K562 (cell line): ENCODE results near the gene ID1. TPM values are rescaled to one million over a fixed set of nuclear protein-coding genes. Genes with fewer than 3 reads are reported as not detected.

Experiments used
- ATAC-seq: fragments of 200-7000 bp; cut with Tn5 transposase; 3 replicates; pipeline ENCODE4 v1.9.1; 2020; ENCODE audit warnings: moderate library complexity
- BruUV-seq: library from RNA; stranded (reverse); fragments of 400-500 nt; replicated peaks from 2 replicates; lab custom pipeline; 2021; lab: Mats Ljungman, UMichigan
- CTCF ChIA-PET: fragments of 300-600 bp; formaldehyde crosslinking; extraction: SDS; loops from one replicate; lab custom pipeline; 2021; ENCODE audit warnings: low intra/inter-chr PET ratio; lab: Yijun Ruan, JAX
- POLR2A ChIA-PET: fragments of 300-600, 350-650 bp; sonication (Branson Sonifier 250); formaldehyde crosslinking; extraction: SDS; loops from one replicate; lab custom pipeline; 2021; ENCODE audit warnings: antibody characterized with exemption, inconsistent platforms; lab: Yijun Ruan, JAX
- DNase-seq, 4 experiments: peaks; one replicate each; pipeline versions ENCODE4 v3.0.0 to v3.0.0-alpha.2; 2011 to 2018; ENCODE audit warnings: low spot score in 3 of 4, mixed read lengths in 3 of 4; ENCODE audit errors: extremely low read depth in 1 of 4
- FAIRE-seq: peaks from 2 replicates; lab custom pipeline; 2011; peaks lifted over from hg19 to GRCh38; lab: Jason Lieb, UNC
- H2AFZ ChIP-seq: 2 replicates; pipeline ENCODE4 v1.6.0; 2011; ENCODE audit warnings: low read depth, low read length, control low read depth, inconsistent platforms
- H3K27ac ChIP-seq: fragments of 200-600 bp; 3 replicates; pipeline ENCODE4 v1.8.0; 2011; ENCODE audit warnings: low read depth, mild to moderate bottlenecking, control low read depth, inconsistent platforms, low read length, moderate library complexity, mixed read lengths; ENCODE audit errors: extremely low read depth
- H3K27me3 ChIP-seq, 2 experiments: fragments of 300-600 bp in 1 of 2; 2 replicates in 1 of 2; 3 replicates in 1 of 2; pipeline versions ENCODE4 v1.6.0 to v1.8.0; 2011; ENCODE audit warnings: inconsistent platforms in 2 of 2, low read length in 2 of 2, mild to moderate bottlenecking in 1 of 2, mixed read lengths in 1 of 2, moderate library complexity in 1 of 2; ENCODE audit not compliant: control insufficient read depth in 2 of 2, insufficient read depth in 2 of 2
- H3K36me3 ChIP-seq: fragments of 300-600 bp; 3 replicates; pipeline ENCODE4 v1.8.0; 2011; ENCODE audit warnings: mild to moderate bottlenecking, low read length, inconsistent platforms; ENCODE audit not compliant: control insufficient read depth, insufficient read depth
- H3K4me1 ChIP-seq, 2 experiments: fragments of 200-600 bp in 1 of 2; replicated peaks in 1 of 2; 2 replicates in 1 of 2; 3 replicates in 1 of 2; pipeline versions ENCODE4 v1.5.1 to v1.8.0; 2011; ENCODE audit warnings: inconsistent platforms in 2 of 2, low read length in 2 of 2, mild to moderate bottlenecking in 1 of 2, mixed read lengths in 1 of 2, moderate library complexity in 1 of 2; ENCODE audit not compliant: control insufficient read depth in 2 of 2, insufficient read depth in 2 of 2
- H3K4me2 ChIP-seq: 2 replicates; pipeline ENCODE4 v1.6.1; 2011; ENCODE audit warnings: low read length, control low read depth, inconsistent platforms, mixed read lengths; ENCODE audit not compliant: insufficient read depth
- H3K4me3 ChIP-seq: fragments of 200-600 bp; sonication (generic), shearing (Covaris generic); 2 replicates; pipeline ENCODE4 v1.5.1; 2016; ENCODE audit warnings: control low read depth, inconsistent platforms
- H3K79me2 ChIP-seq: fragments of 200-600 bp; 3 replicates; pipeline ENCODE4 v1.8.0; 2011; ENCODE audit warnings: low read length, inconsistent platforms; ENCODE audit not compliant: control insufficient read depth, insufficient read depth
- H3K9ac ChIP-seq, 2 experiments: 2 replicates each; pipeline versions ENCODE4 v1.6.0 to v1.6.1; 2011; ENCODE audit warnings: low read depth in 2 of 2, low read length in 2 of 2, control low read depth in 1 of 2, inconsistent platforms in 1 of 2, mild to moderate bottlenecking in 1 of 2, mixed read lengths in 1 of 2; ENCODE audit not compliant: insufficient read depth in 1 of 2
- H3K9me1 ChIP-seq: one replicate; pipeline ENCODE4 v1.6.0; 2011; ENCODE audit warnings: inconsistent platforms, mild to moderate bottlenecking, low read length, moderate library complexity; ENCODE audit not compliant: control insufficient read depth, insufficient read depth
- H3K9me3 ChIP-seq: replicated peaks from 2 replicates; pipeline ENCODE4 v1.5.1; 2011; ENCODE audit warnings: low read depth, low read length, inconsistent platforms; ENCODE audit not compliant: control insufficient read depth, insufficient read depth
- H4K20me1 ChIP-seq: replicated peaks from 2 replicates; pipeline ENCODE4 v1.6.1; 2011; ENCODE audit warnings: low read length, inconsistent platforms, mixed read lengths; ENCODE audit not compliant: control insufficient read depth, insufficient read depth
- ATF4 ChIP-seq: fragments of 450-650 bp; formaldehyde crosslinking; IDR thresholded peaks from 2 replicates; pipeline ENCODE4 v1.4.0; 2022; ENCODE audit warnings: mild to moderate bottlenecking, moderate library complexity
- CEBPZ ChIP-seq: fragments of 150-350 bp; IDR thresholded peaks from 2 replicates; pipeline ENCODE4 v1.6.1; 2014; ENCODE audit warnings: low read depth, mild to moderate bottlenecking, low read length, borderline replicate concordance
- CREB5 ChIP-seq: fragments of 250-450 bp; sonication (Bioruptor Pico); IDR thresholded peaks from 2 replicates; pipeline ENCODE4 v1.5.0; 2020; ENCODE audit warnings: mild to moderate bottlenecking
- CTCF ChIP-seq, 3 experiments: IDR thresholded peaks in 2 of 3; conservative IDR thresholded peaks in 1 of 3; 2 replicates each; pipeline ENCODE4 v1.5.1; 2011 to 2012; ENCODE audit warnings: low read length in 3 of 3, mild to moderate bottlenecking in 3 of 3, control low read depth in 2 of 3, improper control_type of control experiment in 1 of 3, inconsistent platforms in 1 of 3, low read depth in 1 of 3, mixed read lengths in 1 of 3, moderate library complexity in 1 of 3; ENCODE audit not compliant: insufficient read depth in 2 of 3
- GATAD2B ChIP-seq: fragments of 450-650 bp; IDR thresholded peaks from 2 replicates; pipeline ENCODE4 v1.6.1; 2017; ENCODE audit warnings: mild to moderate bottlenecking, borderline replicate concordance
- HOMEZ ChIP-seq: fragments of 250-450 bp; sonication (Bioruptor Pico); IDR thresholded peaks from 2 replicates; pipeline ENCODE4 v1.4.0; 2020; ENCODE audit warnings: mild to moderate bottlenecking, moderate library complexity
- NCOR1 ChIP-seq: fragments of 450-650 bp; IDR thresholded peaks from 2 replicates; pipeline ENCODE4 v1.6.1; 2016; ENCODE audit warnings: mild to moderate bottlenecking, moderate library complexity
- NR1H2 ChIP-seq: sonication (generic); formaldehyde crosslinking; IDR thresholded peaks from 2 replicates; pipeline ENCODE4 v1.4.0; 2020; ENCODE audit warnings: mild to moderate bottlenecking, missing genetic modification reagents
- ZBTB8A ChIP-seq: fragments of 450-650 bp; IDR thresholded peaks from 2 replicates; pipeline ENCODE4 v1.6.1; 2018; ENCODE audit warnings: mild to moderate bottlenecking, moderate library complexity; ENCODE audit not compliant: partially characterized antibody
- ZNF165 ChIP-seq: fragments of 250-450 bp; sonication (Bioruptor Pico); IDR thresholded peaks from 2 replicates; pipeline ENCODE4 v1.4.0; 2020; ENCODE audit warnings: borderline replicate concordance
- ZNF347 ChIP-seq: fragments of 450-650 bp; formaldehyde crosslinking; IDR thresholded peaks from 2 replicates; pipeline ENCODE4 v1.4.0; 2020; ENCODE audit warnings: low read depth, mild to moderate bottlenecking, moderate library complexity
- ZNF507 ChIP-seq: conservative IDR thresholded peaks from 2 replicates; pipeline ENCODE4 v1.6.1; 2017; ENCODE audit warnings: missing genetic modification characterization, missing compliant biosample characterization
- ZNF57 ChIP-seq: fragments of 450-650 bp; formaldehyde crosslinking; IDR thresholded peaks from 2 replicates; pipeline ENCODE4 v1.4.0; 2020; ENCODE audit warnings: mild to moderate bottlenecking, moderate library complexity
- WGBS: fragments of 100-300 bp; shearing (Covaris generic); methylation state at CpG from one replicate; pipeline ENCODE4 v1.1.6; 2016; ENCODE audit warnings: low coverage, mixed read lengths; ENCODE audit not compliant: insufficient coverage; ENCODE audit errors: missing lambda C conversion rate; 5-methylcytosine and 5-hydroxymethylcytosine counted together
- in situ Hi-C: fragments of 300-500 bp; cut with MboI; formaldehyde crosslinking; loops from 4 replicates; pipeline ENCODE4 v1.15.0; 2018; ENCODE audit warnings: inconsistent platforms, mixed read lengths
- intact Hi-C: fragments of 100-400 bp; cut with micrococcal nuclease; formaldehyde crosslinking; loops from 2 replicates; pipeline ENCODE4 v1.14.2; 2022
- polyA plus RNA-seq, 8 experiments: library from polyadenylated mRNA; depleted of rRNA in 4 of 8; stranded (reverse) in 5 of 8; unstranded in 3 of 8; fragments of >200 nt; fragmentation: Nextera tagmentation in 2 of 8; fragmentation: Illumina TruSeq in 1 of 8; extraction: Ambion mirVana in 2 of 8; extraction: Trizol in 1 of 8; gene quantifications; 2 replicates each; pipeline versions ENCODE4 v1.2.1 to v1.2.3, GENCODE V29; 2011 to 2014; ENCODE audit warnings: inconsistent platforms in 1 of 8, missing spikeins in 1 of 8
- total RNA-seq, 7 experiments: library from RNA; depleted of rRNA in 6 of 7; stranded (reverse); fragments of >200 nt in 6 of 7; fragmentation: Illumina TruSeq in 2 of 7; extraction: Trizol in 2 of 7; gene quantifications; 2 replicates each; pipeline versions ENCODE4 v1.2.1 to v1.2.3, GENCODE V29; 2011 to 2021; ENCODE audit warnings: low replicate concordance in 1 of 7

ID1 gene
- total and polyA plus RNA-seq, 9 of the 15 experiments (the other 6 are each of a cell fraction or from before 2014, with no cell fraction given): 1.4 to 358 (median 65.0) TPM

GRCh38 chr20:31580706-31581105, 24.4 kb upstream of the ID1 start:
- 0 out of 2 replicates have a peak, but pooled peaks cover 4% of the 10 kb centered on the region for H3K9me3 ChIP-seq
- intact Hi-C loops: no loop called here
- no TSS peak for BruUV-seq
- H3K27ac ChIP-seq: no peak overlapping the region
- POLR2A ChIA-PET: no interaction called here
- H3K4me3 ChIP-seq: no peak overlapping the region
- no peak overlapping the region for H3K4me2 ChIP-seq
- in situ Hi-C loops: loop anchor here (25.0 kb wide), 1 partner anchor 1057 kb away; no protein-coding TSS in a partner anchor
- H3K4me1 ChIP-seq: peaks cover 0 to 10% of the 10 kb centered on the region in 2 experiments; a peak in 2 of 5 replicates
- 72% methylated on average over 7 of the region's 7 CpGs for WGBS
- H3K9me1 ChIP-seq: no peaks in the 10 kb centered on the region
- CTCF ChIA-PET: interaction anchor here (0.6 kb wide), 1 partner anchor 23 kb away, joined by 3 read pairs; no protein-coding TSS in a partner anchor
- no peaks in the 10 kb centered on the region for H3K27me3 ChIP-seq
- DNase-seq (no peak), ATAC-seq (no peak), FAIRE-seq (no peak)
- H3K79me2 ChIP-seq: no peaks in the 10 kb centered on the region
- no peaks in the 10 kb centered on the region for H3K36me3 ChIP-seq
- no peaks in the 10 kb centered on the region for H4K20me1 ChIP-seq
- no peak overlapping the region for H2AFZ ChIP-seq
- H3K9ac ChIP-seq: no peak overlapping the region; a peak in 1 of 4 replicates
- TF ChIP-seq HOMEZ (CRISPR knock-in tag) (no peak), ZNF347 (CRISPR knock-in tag) (no peak), ZNF165 (CRISPR knock-in tag) (no peak), ZNF57 (no peak), ZBTB8A (no peak), GATAD2B (no peak), NR1H2 (no peak), NCOR1 (no peak), CEBPZ (no peak), ATF4 (CRISPR knock-in tag) (no peak), ZNF507 (tag) (no peak), CTCF (IDR thresholded peaks at IDR 0.05 in 2 of 3, conservative IDR thresholded peaks at IDR 0.05 in 1 of 3; ENCODE audit: insufficient read depth in 2 of 3, low read depth in 1 of 3, low read length in 3 of 3) (no peak), CREB5 (CRISPR knock-in tag) (no peak)
